ENCODE results near the gene ARHGAP29. TPM values are rescaled to one million over a fixed set of nuclear protein-coding genes. Genes with fewer than 3 reads are reported as not detected.

The ARHGAP29 gene
- total RNA-seq, 1 donor from 2014 or later, result 19.9 TPM

DNA sequence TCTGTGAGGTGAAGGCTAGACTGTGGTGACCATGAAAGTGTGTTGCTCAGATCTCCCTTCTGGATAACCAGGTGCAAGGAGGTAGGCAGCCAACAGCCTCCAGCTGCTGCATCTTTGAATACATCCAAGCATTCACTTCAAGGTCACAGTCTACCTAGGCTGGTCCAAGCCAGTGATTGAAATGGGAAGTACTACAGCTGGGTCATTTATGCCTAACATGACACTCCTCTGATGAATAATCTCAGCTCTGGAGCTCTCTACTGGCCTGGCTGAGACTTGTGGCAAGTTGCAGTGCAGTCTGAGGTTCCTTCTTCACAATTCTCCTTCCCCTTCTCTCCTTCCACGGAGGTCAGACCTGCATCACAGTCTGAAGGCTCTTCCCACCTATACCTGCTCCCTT lies 35.0 kb upstream of the ARHGAP29 start:
- no peaks in the 10 kb centered on the region for H3K36me3 Mint-ChIP-seq (ENCODE audit: low read depth, unreplicated experiment)
- FAIRE-seq, result no peak
- no peak for DNase-seq (ENCODE audit: low read depth)
- peaks cover 14% of the 10 kb centered on the region for H3K4me1 Mint-ChIP-seq (ENCODE audit: low read depth, unreplicated experiment)
- TF ChIP-seq EZH2 (IDR thresholded peaks at IDR 0.05; ENCODE audit: insufficient read depth, low read length), result no peak
- TF ChIP-seq, protein P1, sequence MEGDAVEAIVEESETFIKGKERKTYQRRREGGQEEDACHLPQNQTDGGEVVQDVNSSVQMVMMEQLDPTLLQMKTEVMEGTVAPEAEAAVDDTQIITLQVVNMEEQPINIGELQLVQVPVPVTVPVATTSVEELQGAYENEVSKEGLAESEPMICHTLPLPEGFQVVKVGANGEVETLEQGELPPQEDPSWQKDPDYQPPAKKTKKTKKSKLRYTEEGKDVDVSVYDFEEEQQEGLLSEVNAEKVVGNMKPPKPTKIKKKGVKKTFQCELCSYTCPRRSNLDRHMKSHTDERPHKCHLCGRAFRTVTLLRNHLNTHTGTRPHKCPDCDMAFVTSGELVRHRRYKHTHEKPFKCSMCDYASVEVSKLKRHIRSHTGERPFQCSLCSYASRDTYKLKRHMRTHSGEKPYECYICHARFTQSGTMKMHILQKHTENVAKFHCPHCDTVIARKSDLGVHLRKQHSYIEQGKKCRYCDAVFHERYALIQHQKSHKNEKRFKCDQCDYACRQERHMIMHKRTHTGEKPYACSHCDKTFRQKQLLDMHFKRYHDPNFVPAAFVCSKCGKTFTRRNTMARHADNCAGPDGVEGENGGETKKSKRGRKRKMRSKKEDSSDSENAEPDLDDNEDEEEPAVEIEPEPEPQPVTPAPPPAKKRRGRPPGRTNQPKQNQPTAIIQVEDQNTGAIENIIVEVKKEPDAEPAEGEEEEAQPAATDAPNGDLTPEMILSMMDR (IDR thresholded peaks at IDR 0.05; ENCODE audit: insufficient read depth, low read depth, low read length), result no peak
- no peaks in the 10 kb centered on the region for H3K9me3 ChIP-seq (ENCODE audit: insufficient read depth, low read depth, low read length)
- no peaks in the 10 kb centered on the region for H3K79me2 ChIP-seq (ENCODE audit: insufficient read depth, low read length)
- no peaks in the 10 kb centered on the region for H3K27me3 ChIP-seq (ENCODE audit: insufficient read depth, low read length)
- peaks cover 3% of the 10 kb centered on the region for H3K27me3 Mint-ChIP-seq (ENCODE audit: low read depth, unreplicated experiment)
- H3K9ac ChIP-seq (ENCODE audit: low read length), result no peak overlapping the region
- H3K4me2 ChIP-seq (ENCODE audit: low read length), result no peak overlapping the region
- H3K9me3 Mint-ChIP-seq (ENCODE audit: unreplicated experiment), result no peaks in the 10 kb centered on the region
- no peak overlapping the region for H3K4me3 ChIP-seq (ENCODE audit: insufficient read depth, low read depth, low read length)
- H2AFZ ChIP-seq (ENCODE audit: low read depth, low read length), result no peak overlapping the region
- peaks cover 32% of the 10 kb centered on the region for H3K4me1 ChIP-seq (ENCODE audit: insufficient read depth, low read length)
- H4K20me1 ChIP-seq (ENCODE audit: insufficient read depth, low read length), result no peaks in the 10 kb centered on the region
- H3K27ac ChIP-seq (ENCODE audit: low read depth, low read length), result no peak overlapping the region
- H3K36me3 ChIP-seq (ENCODE audit: insufficient read depth, low read length), result no peaks in the 10 kb centered on the region
- H3K27ac Mint-ChIP-seq (ENCODE audit: unreplicated experiment), result no peak overlapping the region
- no peak overlapping the region for H3K4me3 Mint-ChIP-seq (ENCODE audit: unreplicated experiment)

DNA sequence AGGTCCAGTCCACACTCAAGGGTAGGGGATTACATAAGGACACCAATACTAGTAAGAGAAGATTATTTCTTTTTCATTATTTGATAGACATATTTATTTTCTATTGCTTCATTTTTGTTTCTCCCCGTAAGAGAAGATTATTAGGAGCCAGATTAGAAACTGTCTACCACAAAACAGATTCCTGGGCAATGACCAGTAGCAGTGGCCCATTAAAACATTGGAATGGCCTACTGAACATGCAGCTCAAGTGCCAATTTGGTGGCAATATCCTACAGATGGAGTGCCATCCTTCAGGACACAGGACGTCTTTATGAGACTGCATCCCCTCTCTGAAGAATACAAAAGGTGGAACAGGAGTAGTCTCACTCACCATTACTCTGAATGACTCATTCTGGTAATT lies 34.0 kb upstream of the ARHGAP29 start:
- no peak for FAIRE-seq
- Histone ChIP-seq H3K9ac (ENCODE audit: low read length) (peak overlapping the region; percentile 17), H3K79me2 (ENCODE audit: insufficient read depth, low read length) (no peaks in the 10 kb centered on the region), H3K4me2 (ENCODE audit: low read length) (no peak overlapping the region), H3K4me3 (ENCODE audit: insufficient read depth, low read depth, low read length) (no peak overlapping the region), H3K9me3 (ENCODE audit: insufficient read depth, low read depth, low read length) (no peaks in the 10 kb centered on the region), H3K36me3 (ENCODE audit: insufficient read depth, low read length) (no peaks in the 10 kb centered on the region), H3K27ac (ENCODE audit: low read depth, low read length) (peak overlapping the region; percentile 87), H2AFZ (ENCODE audit: low read depth, low read length) (no peak overlapping the region), H4K20me1 (ENCODE audit: insufficient read depth, low read length) (no peaks in the 10 kb centered on the region), H3K27me3 (ENCODE audit: insufficient read depth, low read length) (no peaks in the 10 kb centered on the region), H3K4me1 (ENCODE audit: insufficient read depth, low read length) (peaks cover 29% of the 10 kb centered on the region)
- no peak overlapping the region for H3K27ac Mint-ChIP-seq (ENCODE audit: unreplicated experiment)
- DNase-seq (ENCODE audit: low read depth), result no peak
- H3K36me3 Mint-ChIP-seq (ENCODE audit: low read depth, unreplicated experiment), result no peaks in the 10 kb centered on the region
- peaks cover 17% of the 10 kb centered on the region for H3K4me1 Mint-ChIP-seq (ENCODE audit: low read depth, unreplicated experiment)
- H3K9me3 Mint-ChIP-seq (ENCODE audit: unreplicated experiment), result no peaks in the 10 kb centered on the region
- TF ChIP-seq, protein P1 (IDR thresholded peaks at IDR 0.05; ENCODE audit: insufficient read depth, low read depth, low read length), result no peak
- no peak for TF ChIP-seq EZH2 (IDR thresholded peaks at IDR 0.05; ENCODE audit: insufficient read depth, low read length)
- H3K27me3 Mint-ChIP-seq (ENCODE audit: low read depth, unreplicated experiment), result peaks cover 3% of the 10 kb centered on the region
- H3K4me3 Mint-ChIP-seq (ENCODE audit: unreplicated experiment), result no peak overlapping the region

DNA sequence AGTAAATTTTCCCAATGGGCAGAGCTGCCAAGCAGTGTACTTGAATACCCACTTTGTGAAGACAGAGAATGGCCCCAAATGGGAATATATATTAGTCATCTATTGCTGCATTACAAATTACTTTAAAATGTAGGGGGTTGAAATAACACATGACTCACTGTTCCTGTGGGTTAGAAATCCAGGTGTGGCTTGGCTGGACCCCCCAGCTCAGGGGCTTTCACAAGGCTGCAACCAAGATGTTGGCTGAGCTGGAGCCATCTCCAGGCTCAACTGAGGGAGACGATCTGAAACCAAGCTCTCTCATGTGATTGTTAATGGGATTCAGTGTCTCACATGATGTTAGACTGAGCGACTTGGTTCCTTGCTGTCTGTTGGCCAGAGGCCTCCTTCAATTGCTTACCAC lies 33.4 kb upstream of the ARHGAP29 start:
- FAIRE-seq, result peak; percentile 50
- Histone ChIP-seq H3K4me2 (ENCODE audit: low read length) (peak overlapping the region; percentile 61), H3K27ac (ENCODE audit: low read depth, low read length) (peak overlapping the region; percentile 87), H3K36me3 (ENCODE audit: insufficient read depth, low read length) (no peaks in the 10 kb centered on the region), H3K27me3 (ENCODE audit: insufficient read depth, low read length) (no peaks in the 10 kb centered on the region), H3K9me3 (ENCODE audit: insufficient read depth, low read depth, low read length) (no peaks in the 10 kb centered on the region), H3K9ac (ENCODE audit: low read length) (peak overlapping the region; percentile 32), H4K20me1 (ENCODE audit: insufficient read depth, low read length) (no peaks in the 10 kb centered on the region), H3K79me2 (ENCODE audit: insufficient read depth, low read length) (no peaks in the 10 kb centered on the region), H3K4me1 (ENCODE audit: insufficient read depth, low read length) (peaks cover 34% of the 10 kb centered on the region), H3K4me3 (ENCODE audit: insufficient read depth, low read depth, low read length) (no peak overlapping the region), H2AFZ (ENCODE audit: low read depth, low read length) (no peak overlapping the region)
- H3K27ac Mint-ChIP-seq (ENCODE audit: unreplicated experiment), result peak overlapping the region; percentile 70
- H3K4me1 Mint-ChIP-seq (ENCODE audit: low read depth, unreplicated experiment), result peaks cover 23% of the 10 kb centered on the region
- peaks cover 3% of the 10 kb centered on the region for H3K27me3 Mint-ChIP-seq (ENCODE audit: low read depth, unreplicated experiment)
- peak; percentile 91 for DNase-seq (ENCODE audit: low read depth)
- H3K9me3 Mint-ChIP-seq (ENCODE audit: unreplicated experiment), result no peaks in the 10 kb centered on the region
- peak overlapping the region; percentile 51 for H3K4me3 Mint-ChIP-seq (ENCODE audit: unreplicated experiment)
- no peaks in the 10 kb centered on the region for H3K36me3 Mint-ChIP-seq (ENCODE audit: low read depth, unreplicated experiment)
- no peak for TF ChIP-seq EZH2 (IDR thresholded peaks at IDR 0.05; ENCODE audit: insufficient read depth, low read length)
- TF ChIP-seq, protein P1 (IDR thresholded peaks at IDR 0.05; ENCODE audit: insufficient read depth, low read depth, low read length), result no peak

All from astrocyte (in vitro differentiated cells and primary cell).